ENCODE results near the gene ABCD3. TPM values are rescaled to one million over a fixed set of nuclear protein-coding genes. Genes with fewer than 3 reads are reported as not detected.

Gene ABCD3
- total and polyA plus RNA-seq, 4 donors, result 18.4 to 34.7 (median 23.6) TPM

- DNase-seq (no peak), ATAC-seq (ENCODE audit: low FRiP score) (no peak)
- intact Hi-C loops (cut with DNase I), result no loop called here
- H3K4me1 ChIP-seq (ENCODE audit: control insufficient read depth in 1 of 2, insufficient read depth in 2 of 2, low read length in 2 of 2), result no peaks in the 10 kb centered on the region
- H3K36me3 ChIP-seq (ENCODE audit: control insufficient read depth in 1 of 2, insufficient read depth in 2 of 2, low read length in 1 of 2), result peaks cover 2 to 12% of the 10 kb centered on the region in 2 donors
- 79 to 87% methylated on average over 2 of the region's 2 CpGs for WGBS, 2 donors
- H3K27me3 ChIP-seq (ENCODE audit: control insufficient read depth in 1 of 2, insufficient read depth in 2 of 2, low read length in 1 of 2), result no peaks in the 10 kb centered on the region
- no peaks in the 10 kb centered on the region for H3K9me3 ChIP-seq (ENCODE audit: control insufficient read depth, low read length)
- no peak overlapping the region for H3K27ac ChIP-seq (ENCODE audit: low read depth in 1 of 2, low read length in 2 of 2)
- H3K4me3 ChIP-seq (ENCODE audit: low read length in 2 of 2), result no peak overlapping the region
These were observed 72.4 kb downstream of the ABCD3 start for GRCh38 chr1:94490556-94490955.

GRCh38 chr1:94496076-94496755 lies 78.0 kb downstream of the ABCD3 start:
- H3K4me1 ChIP-seq (ENCODE audit: control insufficient read depth in 1 of 2, insufficient read depth in 2 of 2, low read length in 2 of 2), result no peaks in the 10 kb centered on the region
- intact Hi-C loops (cut with DNase I), result no loop called here
- H3K36me3 ChIP-seq (ENCODE audit: control insufficient read depth in 1 of 2, insufficient read depth in 2 of 2, low read length in 1 of 2), result peaks cover 2 to 3% of the 10 kb centered on the region in 2 donors
- no peaks in the 10 kb centered on the region for H3K27me3 ChIP-seq (ENCODE audit: control insufficient read depth in 1 of 2, insufficient read depth in 2 of 2, low read length in 1 of 2)
- H3K9me3 ChIP-seq (ENCODE audit: control insufficient read depth, low read length), result no peaks in the 10 kb centered on the region
- no peak overlapping the region for H3K27ac ChIP-seq (ENCODE audit: low read depth in 1 of 2, low read length in 2 of 2)
- no peak for DNase-seq
- H3K4me3 ChIP-seq (ENCODE audit: low read length in 2 of 2), result no peak overlapping the region
- 96 to 97% methylated on average over 2 of the region's 2 CpGs for WGBS, 2 donors
- no peak for ATAC-seq (ENCODE audit: low FRiP score)

- Histone ChIP-seq H3K4me3 (ENCODE audit: low read length in 2 of 2) (no peak overlapping the region), H3K9me3 (ENCODE audit: control insufficient read depth, low read length) (no peaks in the 10 kb centered on the region), H3K4me1 (ENCODE audit: control insufficient read depth in 1 of 2, insufficient read depth in 2 of 2, low read length in 2 of 2) (no peaks in the 10 kb centered on the region), H3K27ac (ENCODE audit: low read depth in 1 of 2, low read length in 2 of 2) (no peak overlapping the region), H3K36me3 (ENCODE audit: control insufficient read depth in 1 of 2, insufficient read depth in 2 of 2, low read length in 1 of 2) (no peaks in the 10 kb centered on the region), H3K27me3 (ENCODE audit: control insufficient read depth in 1 of 2, insufficient read depth in 2 of 2, low read length in 1 of 2) (no peaks in the 10 kb centered on the region)
- intact Hi-C loops (cut with DNase I), result no loop called here
- WGBS, 2 donors, result 88 to 94% methylated on average over 2 of the region's 2 CpGs
- DNase-seq, result no peak
- no peak for ATAC-seq (ENCODE audit: low FRiP score)
These were observed 83.2 kb downstream of the ABCD3 start for GRCh38 chr1:94501426-94501825.

- no peak for ATAC-seq (ENCODE audit: low FRiP score)
- H3K36me3 ChIP-seq (ENCODE audit: control insufficient read depth in 1 of 2, insufficient read depth in 2 of 2, low read length in 1 of 2), result no peaks in the 10 kb centered on the region
- H3K27ac ChIP-seq (ENCODE audit: low read depth in 1 of 2, low read length in 2 of 2), result no peak overlapping the region
These were observed 83.7 kb downstream of the ABCD3 start for GRCh38 chr1:94501935-94502334.

GRCh38 chr1:94503153-94503552 lies 85.0 kb downstream of the ABCD3 start:
- ATAC-seq (ENCODE audit: low FRiP score), result no peak
- Histone ChIP-seq H3K27ac (ENCODE audit: low read depth in 1 of 2, low read length in 2 of 2) (no peak overlapping the region), H3K9me3 (ENCODE audit: control insufficient read depth, low read length) (no peaks in the 10 kb centered on the region), H3K27me3 (ENCODE audit: control insufficient read depth in 1 of 2, insufficient read depth in 2 of 2, low read length in 1 of 2) (no peaks in the 10 kb centered on the region), H3K4me3 (ENCODE audit: low read length in 2 of 2) (no peak overlapping the region), H3K4me1 (ENCODE audit: control insufficient read depth in 1 of 2, insufficient read depth in 2 of 2, low read length in 2 of 2) (no peaks in the 10 kb centered on the region), H3K36me3 (ENCODE audit: control insufficient read depth in 1 of 2, insufficient read depth in 2 of 2, low read length in 1 of 2) (no peaks in the 10 kb centered on the region)
- intact Hi-C loops (cut with DNase I), result no loop called here
- 76 to 81% methylated on average over 4 of the region's 4 CpGs for WGBS, 2 donors
- DNase-seq, result no peak

More at GRCh38 chr1:94501935-94502334, 83.7 kb downstream of the ABCD3 start:
- intact Hi-C loops (cut with DNase I), result no loop called here
- Histone ChIP-seq H3K27me3 (ENCODE audit: control insufficient read depth in 1 of 2, insufficient read depth in 2 of 2, low read length in 1 of 2) (no peaks in the 10 kb centered on the region), H3K4me1 (ENCODE audit: control insufficient read depth in 1 of 2, insufficient read depth in 2 of 2, low read length in 2 of 2) (no peaks in the 10 kb centered on the region), H3K9me3 (ENCODE audit: control insufficient read depth, low read length) (no peaks in the 10 kb centered on the region), H3K4me3 (ENCODE audit: low read length in 2 of 2) (no peak overlapping the region)
- no peak for DNase-seq
- WGBS, 2 donors, result 71 to 77% methylated on average over 4 of the region's 4 CpGs

GRCh38 chr1:94504601-94505000 lies 86.4 kb downstream of the ABCD3 start:
- 94 to 100% methylated on average over 1 of the region's 1 CpG for WGBS, 2 donors
- intact Hi-C loops (cut with DNase I), result no loop called here
- no peak overlapping the region for H3K27ac ChIP-seq (ENCODE audit: low read depth in 1 of 2, low read length in 2 of 2)

GRCh38 chr1:94512816-94513215 lies 94.6 kb downstream of the ABCD3 start:
- ATAC-seq (ENCODE audit: low FRiP score), result no peak
- no peaks in the 10 kb centered on the region for H3K36me3 ChIP-seq (ENCODE audit: control insufficient read depth in 1 of 2, insufficient read depth in 2 of 2, low read length in 1 of 2)
- H3K27me3 ChIP-seq (ENCODE audit: control insufficient read depth in 1 of 2, insufficient read depth in 2 of 2, low read length in 1 of 2), result no peaks in the 10 kb centered on the region
- intact Hi-C loops (cut with DNase I), result no loop called here
- H3K9me3 ChIP-seq (ENCODE audit: control insufficient read depth, low read length), result no peaks in the 10 kb centered on the region
- DNase-seq, result no peak
- no peak overlapping the region for H3K27ac ChIP-seq (ENCODE audit: low read depth in 1 of 2, low read length in 2 of 2)
- WGBS, 2 donors, result 97 to 98% methylated on average over 2 of the region's 2 CpGs
- H3K4me1 ChIP-seq (ENCODE audit: control insufficient read depth in 1 of 2, insufficient read depth in 2 of 2, low read length in 2 of 2), result no peaks in the 10 kb centered on the region
- no peak overlapping the region for H3K4me3 ChIP-seq (ENCODE audit: low read length in 2 of 2)

More at GRCh38 chr1:94504601-94505000, 86.4 kb downstream of the ABCD3 start:
- DNase-seq (no peak), ATAC-seq (ENCODE audit: low FRiP score) (no peak)
- Histone ChIP-seq H3K27me3 (ENCODE audit: control insufficient read depth in 1 of 2, insufficient read depth in 2 of 2, low read length in 1 of 2) (no peaks in the 10 kb centered on the region), H3K9me3 (ENCODE audit: control insufficient read depth, low read length) (no peaks in the 10 kb centered on the region), H3K36me3 (ENCODE audit: control insufficient read depth in 1 of 2, insufficient read depth in 2 of 2, low read length in 1 of 2) (no peaks in the 10 kb centered on the region), H3K4me1 (ENCODE audit: control insufficient read depth in 1 of 2, insufficient read depth in 2 of 2, low read length in 2 of 2) (no peaks in the 10 kb centered on the region), H3K4me3 (ENCODE audit: low read length in 2 of 2) (no peak overlapping the region)

GRCh38 chr1:94514095-94514727 lies 96.0 kb downstream of the ABCD3 start:
- intact Hi-C loops (cut with DNase I), result no loop called here
- no peaks in the 10 kb centered on the region for H3K36me3 ChIP-seq (ENCODE audit: control insufficient read depth in 1 of 2, insufficient read depth in 2 of 2, low read length in 1 of 2)
- no peak overlapping the region for H3K4me3 ChIP-seq (ENCODE audit: low read length in 2 of 2)

More at GRCh38 chr1:94514095-94514727, 96.0 kb downstream of the ABCD3 start:
- WGBS, 2 donors, result 68 to 72% methylated on average over 2 of the region's 2 CpGs
- DNase-seq (no peak), ATAC-seq (ENCODE audit: low FRiP score) (no peak)
- H3K9me3 ChIP-seq (ENCODE audit: control insufficient read depth, low read length), result no peaks in the 10 kb centered on the region
- no peaks in the 10 kb centered on the region for H3K27me3 ChIP-seq (ENCODE audit: control insufficient read depth in 1 of 2, insufficient read depth in 2 of 2, low read length in 1 of 2)
- no peaks in the 10 kb centered on the region for H3K4me1 ChIP-seq (ENCODE audit: control insufficient read depth in 1 of 2, insufficient read depth in 2 of 2, low read length in 2 of 2)
- H3K27ac ChIP-seq (ENCODE audit: low read depth in 1 of 2, low read length in 2 of 2), result no peak overlapping the region
